OCI-LY3 (cell line): ENCODE measurements around the gene TSPAN31.
A peak's percentile ranks its signal among the peaks of the same experiment; 100 is the strongest.

Experiments
- H2AFZ ChIP-seq: fragments of 200-600, 300-600 bp; shearing (Covaris generic); 2 replicates; pipeline ENCODE4 v1.6.0; 2014; ENCODE audit warnings: antibody characterized with exemption, low read depth, low read length
- H3K27ac ChIP-seq: fragments of 200-600, 300-600 bp; sonication (generic); 2 replicates; pipeline ENCODE4 v1.5.1; 2014; ENCODE audit warnings: mild to moderate bottlenecking, low read length, moderate library complexity, mixed read lengths
- H3K27me3 ChIP-seq: fragments of 200-600, 300-600 bp; sonication (generic); 2 replicates; pipeline ENCODE4 v1.6.1; 2014; ENCODE audit warnings: low read depth, low read length, mixed read lengths
- H3K36me3 ChIP-seq: fragments of 200-600, 300-600 bp; sonication (generic); replicated peaks from 2 replicates; pipeline ENCODE3; 2014; ENCODE audit warnings: low read depth, low read length, mixed read lengths
- H3K4me1 ChIP-seq: fragments of 300-600, 200-600 bp; sonication (generic); 2 replicates; pipeline ENCODE4 v1.6.1; 2014; ENCODE audit warnings: low read length, mixed read lengths
- H3K4me2 ChIP-seq: fragments of 200-600, 300-600 bp; sonication (generic); 2 replicates; pipeline ENCODE4 v1.6.1; 2014; ENCODE audit warnings: low read length, mixed read lengths
- H3K4me3 ChIP-seq: fragments of 300-600, 200-600 bp; sonication (generic); 2 replicates; pipeline ENCODE4 v1.5.1; 2014; ENCODE audit warnings: antibody characterized with exemption, mild to moderate bottlenecking, low read length, moderate library complexity
- H3K79me2 ChIP-seq: fragments of 300-600, 200-600 bp; shearing (Covaris generic); 2 replicates; pipeline ENCODE4 v1.6.1; 2014; ENCODE audit warnings: mild to moderate bottlenecking, low read length, mixed read lengths
- H3K9ac ChIP-seq: fragments of 300-600, 200-600 bp; shearing (Covaris generic); 2 replicates; pipeline ENCODE4 v1.6.0; 2014; ENCODE audit warnings: mild to moderate bottlenecking, low read length, moderate library complexity
- H3K9me3 ChIP-seq: fragments of 200-600, 300-600 bp; shearing (Covaris generic); 2 replicates; pipeline ENCODE4 v1.6.1; 2014; ENCODE audit warnings: low read length, mixed read lengths; ENCODE audit not compliant: insufficient read depth
- H4K20me1 ChIP-seq: fragments of 200-600, 300-600 bp; sonication (generic); 2 replicates; pipeline ENCODE4 v1.6.1; 2016; ENCODE audit warnings: low read length, mixed read lengths; ENCODE audit not compliant: insufficient read depth
- CTCF ChIP-seq: fragments of 200-600, 300-600 bp; sonication (generic); IDR thresholded peaks from 2 replicates; pipeline ENCODE4 v1.5.1; 2014; ENCODE audit warnings: antibody characterized with exemption, low read length, low read depth
- EZH2phosphoT487 ChIP-seq: fragments of 200-600 bp; shearing (Covaris generic); IDR thresholded peaks from 2 replicates; pipeline ENCODE4 v1.6.1; 2018; ENCODE audit warnings: antibody characterized with exemption, mixed run types, low read depth

Gene TSPAN31

GRCh38 chr12:57762463-57762862 lies 17.6 kb downstream of the TSPAN31 start:
- Histone ChIP-seq H3K9me3 (no peaks in the 10 kb centered on the region), H3K4me2 (no peak overlapping the region), H4K20me1 (peaks cover 25% of the 10 kb centered on the region), H3K27ac (no peak overlapping the region), H3K36me3 (peaks cover 49% of the 10 kb centered on the region), H3K9ac (no peak overlapping the region), H3K4me3 (no peak overlapping the region), H3K79me2 (peaks cover 19% of the 10 kb centered on the region; the same call in 1 of the 2 replicates), H3K4me1 (peaks cover 4% of the 10 kb centered on the region; the same call in 1 of the 2 replicates), H3K27me3 (no peaks in the 10 kb centered on the region), H2AFZ (no peak overlapping the region)
- TF ChIP-seq EZH2phosphoT487: no peak

GRCh38 chr12:57763881-57764661 lies 19.2 kb downstream of the TSPAN31 start:
- H3K4me1 ChIP-seq: peaks cover 4% of the 10 kb centered on the region; the same call in 1 of the 2 replicates
- TF ChIP-seq CTCF (no peak), EZH2phosphoT487 (no peak)
- H3K4me3 ChIP-seq: no peak overlapping the region
- no peaks in the 10 kb centered on the region for H3K27me3 ChIP-seq
- H2AFZ ChIP-seq: no peak overlapping the region
- no peak overlapping the region for H3K27ac ChIP-seq
- peaks cover 36% of the 10 kb centered on the region for H3K36me3 ChIP-seq
- H3K79me2 ChIP-seq: peaks cover 9% of the 10 kb centered on the region; the same call in 1 of the 2 replicates
- H3K9ac ChIP-seq: no peak overlapping the region
- no peaks in the 10 kb centered on the region for H3K9me3 ChIP-seq
- H3K4me2 ChIP-seq: peak overlapping the region; percentile 83; the same call in 1 of the 2 replicates
- H4K20me1 ChIP-seq: peaks cover 22% of the 10 kb centered on the region

DNA sequence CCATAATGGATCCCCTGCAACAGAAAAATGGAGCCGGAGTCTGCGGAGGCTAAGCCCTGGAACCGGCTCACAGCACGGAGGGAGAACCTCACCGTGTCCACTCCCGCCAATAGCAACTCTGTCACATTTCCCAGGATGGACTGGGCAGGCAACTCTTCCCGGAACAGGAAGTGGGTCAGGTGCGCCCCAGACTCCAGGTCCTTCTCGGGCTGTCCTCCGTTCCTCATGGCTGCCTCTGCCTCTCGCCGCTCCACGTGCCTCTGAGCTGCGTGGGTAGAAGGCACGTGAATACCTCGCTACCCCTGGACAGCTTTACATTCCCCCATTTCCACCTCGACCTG lies 19.8 kb downstream of the TSPAN31 start:
- Histone ChIP-seq H3K9ac (peak overlapping the region; percentile 52), H3K27ac (no peak overlapping the region), H3K27me3 (no peaks in the 10 kb centered on the region), H3K4me3 (peak overlapping the region; percentile 78), H3K79me2 (peaks cover 5% of the 10 kb centered on the region; the same call in 1 of the 2 replicates), H3K9me3 (no peaks in the 10 kb centered on the region), H2AFZ (0 out of 2 replicates have a peak overlapping the region, but pooled peaks have one; percentile 36), H3K4me1 (peaks cover 4% of the 10 kb centered on the region; the same call in 1 of the 2 replicates), H3K4me2 (peak overlapping the region; percentile 83), H4K20me1 (peaks cover 17% of the 10 kb centered on the region), H3K36me3 (peaks cover 39% of the 10 kb centered on the region)
- TF ChIP-seq EZH2phosphoT487 (no peak), CTCF (no peak)

DNA sequence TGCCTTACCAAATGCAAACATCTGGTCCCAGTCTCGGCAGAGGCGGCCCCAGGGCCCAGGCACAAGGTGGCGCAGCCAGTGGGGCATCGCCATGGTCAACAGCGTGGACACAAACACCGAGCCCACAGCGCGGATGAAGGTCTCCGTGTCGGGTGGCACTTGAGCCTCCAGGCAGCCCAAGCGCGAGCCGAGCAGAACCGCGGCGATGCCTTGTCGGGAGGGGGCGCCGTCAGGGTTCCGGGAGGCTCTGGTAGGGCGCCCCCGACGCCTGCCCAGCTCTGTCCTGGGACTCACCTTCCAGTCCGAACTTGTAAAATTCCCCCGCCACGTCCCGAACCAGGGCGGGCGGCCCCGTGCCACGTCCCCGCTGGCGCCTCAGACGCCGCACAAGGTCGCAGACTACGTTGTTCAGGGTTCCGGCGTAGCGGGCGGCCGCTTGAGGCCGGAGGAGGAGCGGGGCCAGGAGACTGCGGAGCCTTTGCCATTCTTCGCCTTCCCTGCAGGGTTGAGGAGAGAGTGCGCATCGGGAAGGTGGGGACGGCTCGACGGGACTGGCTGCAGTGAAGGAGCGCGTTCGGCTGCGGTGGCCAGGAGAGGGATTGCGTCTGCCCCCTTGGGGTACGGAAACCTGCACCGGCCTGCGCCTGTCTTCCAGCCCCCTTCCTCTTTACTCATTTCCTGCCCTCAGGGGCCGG lies 20.3 kb downstream of the TSPAN31 start:
- H3K9me3 ChIP-seq: no peaks in the 10 kb centered on the region
- H4K20me1 ChIP-seq: peaks cover 12% of the 10 kb centered on the region
- peak overlapping the region; percentile 52 for H3K9ac ChIP-seq
- no peak overlapping the region for H3K27ac ChIP-seq
- H3K79me2 ChIP-seq: peaks cover under 1% of the 10 kb centered on the region; the same call in 1 of the 2 replicates
- H3K4me2 ChIP-seq: peak overlapping the region; percentile 83
- H3K4me3 ChIP-seq: peak overlapping the region; percentile 78
- H3K4me1 ChIP-seq: peaks cover 4% of the 10 kb centered on the region; the same call in 1 of the 2 replicates
- H3K36me3 ChIP-seq: peaks cover 38% of the 10 kb centered on the region
- no peaks in the 10 kb centered on the region for H3K27me3 ChIP-seq
- TF ChIP-seq CTCF (peak; percentile 54), EZH2phosphoT487 (no peak)
- H2AFZ ChIP-seq: peak overlapping the region; percentile 40; the same call in 1 of the 2 replicates
